ENCODE data around the gene PFKL.

DNA sequence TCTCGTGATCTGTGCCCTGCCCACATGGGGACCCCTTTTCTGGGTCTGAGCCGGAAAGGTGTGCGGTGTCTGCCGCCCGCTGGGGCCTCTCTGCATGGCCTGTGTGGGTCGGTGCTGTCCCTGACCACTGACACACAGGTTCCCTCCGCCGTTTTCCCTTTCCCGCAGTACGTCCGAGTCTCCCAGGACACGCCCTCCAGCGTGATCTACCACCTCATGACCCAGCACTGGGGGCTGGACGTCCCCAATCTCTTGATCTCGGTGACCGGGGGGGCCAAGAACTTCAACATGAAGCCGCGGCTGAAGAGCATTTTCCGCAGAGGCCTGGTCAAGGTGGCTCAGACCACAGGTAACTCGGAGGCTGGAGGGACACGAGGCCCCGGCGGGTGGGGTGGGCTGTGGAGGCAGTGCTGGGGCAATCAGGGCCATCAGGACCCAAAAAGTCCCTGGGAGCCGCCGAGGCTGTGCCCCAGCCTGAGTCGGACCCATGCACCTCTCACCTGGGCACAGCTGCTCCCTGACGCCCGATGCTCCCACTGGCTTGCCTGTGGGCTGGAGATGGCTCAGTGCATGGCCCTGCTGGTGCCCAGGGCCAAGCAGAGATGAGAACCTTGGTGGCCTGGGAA, 66.8 kb downstream of the PFKL start:
- TF ChIP-seq EZH2 (IDR thresholded peaks at IDR 0.05; ENCODE audit: insufficient read depth, poor library complexity, severe bottlenecking) (no peak), EZH2phosphoT487 (IDR thresholded peaks at IDR 0.05; ENCODE audit: insufficient read depth, low read depth) (no peak)
